ENCODE results near the gene MOB2. TPM values are rescaled to one million over a fixed set of nuclear protein-coding genes. Genes with fewer than 3 reads are reported as not detected.

The MOB2 gene
- total and polyA plus RNA-seq, 7 donors = 44.5 to 75.1 (median 58.1) TPM

GRCh38 chr11:1422981-1423380 lies 63.6 kb downstream of the MOB2 start:
- Histone ChIP-seq H3K27ac (no peak overlapping the region), H3K9me3 (peaks cover 5% of the 10 kb centered on the region), H3K4me1 (no peaks in the 10 kb centered on the region), H3K27me3 (ENCODE audit: insufficient read depth in 3 of 3, low read length in 2 of 3) (no peaks in the 10 kb centered on the region), H3K36me3 (ENCODE audit: insufficient read depth in 1 of 2, low read depth in 1 of 2) (no peaks in the 10 kb centered on the region), H3K4me3 (no peak overlapping the region)
- no peak for ATAC-seq
- TF ChIP-seq CTCF (IDR thresholded peaks at IDR 0.05) = no peak
- intact Hi-C loops (cut with DNase I) = no loop called here
- no peak for DNase-seq
- WGBS, 3 donors = 84 to 86% (median 84%) methylated on average over 15 of the region's 15 CpGs

- 52 to 53% (median 53%) methylated on average over 9 of the region's 9 CpGs for WGBS, 3 donors
- Histone ChIP-seq H3K4me1 (no peaks in the 10 kb centered on the region), H3K36me3 (ENCODE audit: insufficient read depth in 1 of 2, low read depth in 1 of 2) (no peaks in the 10 kb centered on the region), H3K27ac (no peak overlapping the region), H3K9me3 (peaks cover 5% of the 10 kb centered on the region), H3K4me3 (no peak overlapping the region), H3K27me3 (ENCODE audit: insufficient read depth in 3 of 3, low read length in 2 of 3) (no peaks in the 10 kb centered on the region)
- intact Hi-C loops (cut with DNase I) = no loop called here
- no peak for TF ChIP-seq CTCF (IDR thresholded peaks at IDR 0.05)
- ATAC-seq (no peak), DNase-seq (no peak)
Observed at GRCh38 chr11:1422481-1422880, 64.1 kb downstream of the MOB2 start.

- Histone ChIP-seq H3K9me3 (peaks cover 8% of the 10 kb centered on the region), H3K4me3 (no peak overlapping the region), H3K36me3 (ENCODE audit: insufficient read depth in 1 of 2, low read depth in 1 of 2) (no peaks in the 10 kb centered on the region), H3K27me3 (ENCODE audit: insufficient read depth in 3 of 3, low read length in 2 of 3) (no peaks in the 10 kb centered on the region), H3K4me1 (no peaks in the 10 kb centered on the region), H3K27ac (no peak overlapping the region)
- no peak for ATAC-seq
- intact Hi-C loops (cut with DNase I) = no loop called here
- WGBS, 3 donors = 72 to 82% (median 79%) methylated on average over 11 of the region's 11 CpGs
- no peak for DNase-seq
- TF ChIP-seq CTCF (IDR thresholded peaks at IDR 0.05) = no peak
Observed at GRCh38 chr11:1421291-1421690, 65.3 kb downstream of the MOB2 start.

- H3K9me3 ChIP-seq = peaks cover 8% of the 10 kb centered on the region
- no peak for TF ChIP-seq CTCF (IDR thresholded peaks at IDR 0.05)
- intact Hi-C loops (cut with DNase I) = no loop called here
- H3K27ac ChIP-seq = no peak overlapping the region
- WGBS, 3 donors = 90 to 92% (median 91%) methylated on average over 17 of the region's 17 CpGs
- no peak overlapping the region for H3K4me3 ChIP-seq
- ATAC-seq (no peak), DNase-seq (no peak)
- no peaks in the 10 kb centered on the region for H3K4me1 ChIP-seq
- no peaks in the 10 kb centered on the region for H3K36me3 ChIP-seq (ENCODE audit: insufficient read depth in 1 of 2, low read depth in 1 of 2)
- H3K27me3 ChIP-seq (ENCODE audit: insufficient read depth in 3 of 3, low read length in 2 of 3) = no peaks in the 10 kb centered on the region
Observed at GRCh38 chr11:1419811-1420210, 66.8 kb downstream of the MOB2 start.

Other genes with a start within 250 kb of the MOB2 start
- 10 to 100 TPM; 45.0 to 74.6 (median 65.6) TPM for gene TOLLIP, start 177.1 kb downstream of the MOB2 start, total RNA-seq
- gene TOLLIP, start 177.1 kb downstream of the MOB2 start, polyA plus RNA-seq = 10 to 100 TPM; 33.5 to 56.4 (median 49.9) TPM
- under 1 TPM; 0.19 to 0.47 (median 0.29) TPM for gene BRSK2, start 96.8 kb downstream of the MOB2 start, total RNA-seq
- under 1 TPM; 0.26 to 0.78 (median 0.44) TPM for gene BRSK2, start 96.8 kb downstream of the MOB2 start, polyA plus RNA-seq
- 10 to 100 TPM in 3 of 4 donors, 1 to 10 TPM in 1; 9.9 to 15.2 (median 14.0) TPM for gene DUSP8, start 85.5 kb upstream of the MOB2 start, total RNA-seq
- 1 to 10 TPM; 1.0 to 4.4 (median 3.5) TPM for gene DUSP8, start 85.5 kb upstream of the MOB2 start, polyA plus RNA-seq
- gene KRTAP5-1, start 98.5 kb upstream of the MOB2 start, total RNA-seq = not detected
- gene KRTAP5-1, start 98.5 kb upstream of the MOB2 start, polyA plus RNA-seq = not detected
- gene KRTAP5-2, start 111.5 kb upstream of the MOB2 start, total RNA-seq = not detected
- gene KRTAP5-2, start 111.5 kb upstream of the MOB2 start, polyA plus RNA-seq = not detected
- not detected for gene KRTAP5-3, start 121.7 kb upstream of the MOB2 start, total RNA-seq
- not detected for gene KRTAP5-3, start 121.7 kb upstream of the MOB2 start, polyA plus RNA-seq
- gene KRTAP5-4, start 135.4 kb upstream of the MOB2 start, total RNA-seq = not detected
- gene KRTAP5-4, start 135.4 kb upstream of the MOB2 start, polyA plus RNA-seq = not detected
- gene KRTAP5-5, start 143.0 kb upstream of the MOB2 start, total RNA-seq = not detected
- gene KRTAP5-5, start 143.0 kb upstream of the MOB2 start, polyA plus RNA-seq = not detected
- gene KRTAP5-6, start 210.4 kb upstream of the MOB2 start, total RNA-seq = not detected
- gene KRTAP5-6, start 210.4 kb upstream of the MOB2 start, polyA plus RNA-seq = not detected

Measured in psoas muscle (tissue), 8 donors.